Measurements from ENCODE around the gene LAMA2.

GRCh38 chr6:129197154-129197553 is 314.2 kb downstream of the LAMA2 start:
- TF ChIP-seq CTCF (conservative IDR thresholded peaks at IDR 0.05 in 1 of 2, IDR thresholded peaks at IDR 0.05 in 1 of 2; ENCODE audit: low read depth in 1 of 2, low read length in 2 of 2) (no peak), EZH2 (IDR thresholded peaks at IDR 0.05; ENCODE audit: low read length, missing control alignments) (no peak)

Data from fibroblast of lung (primary cell).